Heart left ventricle (tissue), 13 donors: Measurements from ENCODE around the gene RALGPS1.

Source experiments
- POLR2A ChIP-seq, 2 donors: fragments of 450-650 bp; IDR thresholded peaks; one replicate each; pipeline ENCODE4 v1.6.1; 2017; ENCODE audit warnings: antibody characterized with exemption in 2 of 2, mild to moderate bottlenecking in 2 of 2, moderate library complexity in 2 of 2
- TF ChIP-seq, protein P1 (sequence below), 12 donors: fragments of 200-600 bp; sonication (generic) in 4 of 12; IDR thresholded peaks; one replicate each; pipeline versions ENCODE4 v1.5.0 to v1.8.0; 2018 to 2022; ENCODE audit warnings: antibody characterized with exemption in 12 of 12, mild to moderate bottlenecking in 5 of 12
- donor health status: ischemic (EF 13 %, LVEDD 7.1; RV severe dilation, severe dysfunction).
- donor health status: DM: no; HTN: yes; CAD: no.
- donor health status: DM: no; HTN: no; CAD: no.
- donor health status: ischemic (EF 25% LVEDD 6.9; RV normal size, moderate dysfunction).
- donor health status: ischemic (EF 25% LVEDD 5.7; RV mildly dilated, moderate dysfunction).
- donor health status: ischemic (EF 35%, LVEDD 5.7; RV mildly dilated, moderate dysfunction).
- donor health status: nonischemic (EF 11% LVEDD 7.7; RV severe dilation, severe dysfunction).
- donor health status: DM: yes; HTN: yes; CAD: no.
- donor health status: PGD.
- donor health status: ischemic (EF 29% LVEDD 5.4; RV normal size, mild dysfunction).
- donor health status: nonischemic (EF 23%, LVEDD 6.1; RV moderate dilation, normal function).

GRCh38 chr9:126937444-126937843 lies 22.9 kb downstream of the RALGPS1 start:
- TF ChIP-seq, protein P1, sequence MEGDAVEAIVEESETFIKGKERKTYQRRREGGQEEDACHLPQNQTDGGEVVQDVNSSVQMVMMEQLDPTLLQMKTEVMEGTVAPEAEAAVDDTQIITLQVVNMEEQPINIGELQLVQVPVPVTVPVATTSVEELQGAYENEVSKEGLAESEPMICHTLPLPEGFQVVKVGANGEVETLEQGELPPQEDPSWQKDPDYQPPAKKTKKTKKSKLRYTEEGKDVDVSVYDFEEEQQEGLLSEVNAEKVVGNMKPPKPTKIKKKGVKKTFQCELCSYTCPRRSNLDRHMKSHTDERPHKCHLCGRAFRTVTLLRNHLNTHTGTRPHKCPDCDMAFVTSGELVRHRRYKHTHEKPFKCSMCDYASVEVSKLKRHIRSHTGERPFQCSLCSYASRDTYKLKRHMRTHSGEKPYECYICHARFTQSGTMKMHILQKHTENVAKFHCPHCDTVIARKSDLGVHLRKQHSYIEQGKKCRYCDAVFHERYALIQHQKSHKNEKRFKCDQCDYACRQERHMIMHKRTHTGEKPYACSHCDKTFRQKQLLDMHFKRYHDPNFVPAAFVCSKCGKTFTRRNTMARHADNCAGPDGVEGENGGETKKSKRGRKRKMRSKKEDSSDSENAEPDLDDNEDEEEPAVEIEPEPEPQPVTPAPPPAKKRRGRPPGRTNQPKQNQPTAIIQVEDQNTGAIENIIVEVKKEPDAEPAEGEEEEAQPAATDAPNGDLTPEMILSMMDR (IDR thresholded peaks at IDR 0.05): no peak
- TF ChIP-seq POLR2A (IDR thresholded peaks at IDR 0.05): no peak
